ENCODE results near the gene FGFRL1. TPM values are rescaled to one million over a fixed set of nuclear protein-coding genes. Genes with fewer than 3 reads are reported as not detected.

Gene FGFRL1
- polyA plus RNA-seq, 10 donors, result 76.7 to 265 (median 214) TPM

DNA sequence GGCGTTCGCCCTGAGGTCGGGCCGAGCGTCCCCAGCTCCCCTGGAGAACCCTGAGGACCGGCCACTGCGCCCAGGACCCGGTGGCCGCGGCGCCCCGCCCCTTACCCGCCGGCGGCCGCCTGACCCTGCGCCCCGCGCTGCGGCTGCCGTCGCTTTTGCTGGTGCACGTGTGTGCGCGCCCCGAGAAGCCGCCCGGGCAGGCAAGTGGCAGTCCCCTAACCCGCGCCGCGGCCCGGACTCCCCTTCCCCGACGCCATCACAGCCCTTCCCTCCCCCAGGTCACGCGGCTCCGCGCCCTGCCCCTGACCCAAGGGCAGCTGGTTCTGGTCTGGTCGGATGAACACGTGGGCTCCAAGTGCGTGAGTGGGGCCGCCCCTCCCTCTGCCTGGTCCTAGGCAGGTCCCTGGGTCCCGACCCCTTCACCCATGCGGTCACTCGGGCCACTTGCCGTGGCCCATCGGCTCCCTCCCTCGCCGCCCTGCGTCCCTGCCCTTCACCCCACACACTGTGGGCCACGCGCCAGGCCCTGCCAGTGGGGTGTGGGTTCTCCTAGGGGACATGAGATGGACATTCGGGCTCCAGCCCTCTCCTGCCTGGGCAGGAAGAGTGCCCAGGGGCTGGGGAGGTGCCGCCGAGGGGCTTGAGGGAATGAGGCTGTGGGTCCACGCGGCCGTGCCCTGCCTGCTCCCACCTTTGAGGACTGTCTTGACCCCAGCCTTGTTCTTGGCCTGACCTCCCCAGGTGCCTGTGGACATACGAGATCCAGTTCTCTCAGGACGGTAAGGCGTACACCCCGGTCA is 8.0 kb upstream of the FGFRL1 start:
- no peak for DNase-seq

DNA sequence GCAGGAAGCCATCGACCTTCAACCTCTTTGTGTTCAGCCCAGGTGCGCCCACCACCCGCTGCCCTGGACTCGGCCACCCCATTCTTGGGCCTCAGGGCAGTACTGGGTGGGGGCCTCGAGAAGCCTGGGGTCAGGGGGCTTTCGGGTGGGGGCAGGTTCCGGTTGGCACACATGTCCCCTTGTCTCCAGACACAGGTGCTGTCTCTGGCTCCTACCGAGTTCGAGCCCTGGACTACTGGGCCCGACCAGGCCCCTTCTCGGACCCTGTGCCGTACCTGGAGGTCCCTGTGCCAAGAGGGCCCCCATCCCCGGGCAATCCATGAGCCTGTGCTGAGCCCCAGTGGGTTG is 7.4 kb upstream of the FGFRL1 start:
- DNase-seq, result no peak

DNA sequence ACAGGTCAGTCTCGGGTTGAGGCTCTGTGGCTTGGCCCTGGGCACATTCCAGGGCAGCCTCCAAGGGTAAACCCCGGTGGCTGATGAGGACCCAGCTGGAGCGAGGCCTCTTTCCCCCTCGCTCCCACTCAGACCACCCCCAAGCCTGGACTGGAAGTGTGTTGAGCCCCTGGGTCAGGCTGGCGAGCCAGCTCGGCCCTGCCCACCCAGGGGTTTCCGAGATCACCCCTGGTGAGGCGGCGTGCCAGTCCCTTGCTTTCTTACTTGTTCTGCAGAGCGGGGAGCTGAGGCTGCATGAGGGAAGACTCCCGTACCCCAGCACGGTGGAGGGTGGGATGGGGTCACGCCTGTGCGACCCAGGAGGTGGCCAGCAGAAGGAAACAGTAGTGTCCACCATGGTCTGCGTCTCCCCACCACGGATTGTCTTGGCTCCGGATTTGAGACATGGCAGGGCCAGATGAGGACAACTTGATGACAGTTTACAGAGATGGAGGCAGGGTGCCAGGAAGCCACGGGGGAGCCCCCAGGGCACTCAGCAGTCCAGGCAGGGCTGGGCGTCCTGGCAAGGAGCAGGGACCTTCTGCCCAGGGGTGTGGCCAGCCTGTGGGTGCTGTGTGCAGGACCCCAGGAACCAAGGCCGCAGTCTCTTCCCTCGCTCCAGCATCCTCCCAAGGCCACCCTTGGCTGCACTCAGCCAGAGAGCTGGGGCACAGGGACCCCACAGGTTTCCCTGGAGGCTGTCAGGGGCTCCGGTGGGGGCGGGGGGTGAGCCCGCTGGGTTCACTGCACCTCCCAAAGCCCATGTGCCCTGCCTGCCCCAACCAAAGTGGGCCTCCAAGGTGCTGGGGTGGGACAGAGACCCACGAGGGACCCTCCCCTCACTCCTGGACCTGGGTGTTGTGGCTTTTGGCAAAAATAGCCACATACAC is 6.6 kb upstream of the FGFRL1 start:
- no peak for DNase-seq

DNA sequence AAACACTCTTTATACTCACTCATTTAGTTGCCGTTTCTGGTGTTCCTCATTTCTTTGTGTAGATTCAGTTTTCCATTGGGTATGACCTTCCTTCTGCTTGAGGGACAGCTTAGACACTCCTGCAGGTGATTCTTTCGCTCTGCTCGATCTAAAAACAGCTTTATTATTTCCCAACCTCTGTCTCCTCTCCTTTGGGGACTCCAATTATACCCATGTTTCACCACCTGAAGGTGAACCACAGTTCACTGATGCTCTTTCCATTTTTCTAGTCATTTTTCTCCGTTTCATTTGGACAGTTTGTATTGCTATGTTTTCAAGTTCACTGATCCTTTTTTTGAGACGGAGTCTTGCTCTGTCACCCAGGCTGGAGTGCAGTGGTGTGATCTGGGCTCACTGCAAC is 4.6 kb upstream of the FGFRL1 start:
- no peak for DNase-seq

DNA sequence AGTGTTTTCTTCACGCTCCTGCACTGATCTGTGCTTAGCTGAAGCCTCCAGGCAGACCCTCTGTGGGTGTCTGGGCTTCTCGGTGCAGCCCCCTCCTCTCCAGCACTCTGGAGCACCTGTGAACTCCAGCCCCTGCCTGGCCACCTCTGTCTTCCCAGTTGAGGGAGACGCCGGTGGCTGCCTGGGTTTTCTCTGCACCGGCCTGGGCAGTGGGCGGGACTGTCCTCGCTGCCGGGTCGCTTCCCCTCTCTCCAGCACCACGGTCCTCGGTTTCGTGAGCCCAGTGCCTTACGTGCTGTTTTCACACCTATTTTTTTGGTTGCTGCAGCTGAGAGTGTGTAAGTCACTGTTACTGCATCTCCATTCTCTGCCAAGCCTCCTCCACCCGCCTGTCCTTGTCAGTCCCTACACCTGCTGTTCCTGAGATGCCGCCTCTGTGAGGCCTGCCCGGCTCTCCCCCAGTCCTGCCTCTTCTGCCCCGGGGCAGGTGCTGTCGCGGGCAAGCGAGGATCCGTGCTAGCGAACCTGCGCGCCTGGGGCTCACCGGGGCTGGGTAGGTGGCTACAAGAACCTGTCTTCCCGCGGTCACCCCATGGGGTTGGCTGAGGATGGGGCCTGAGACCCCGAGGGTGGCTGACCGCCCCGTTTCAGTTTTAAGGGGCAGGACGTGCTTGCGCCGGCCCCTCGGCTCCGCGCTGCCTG is 2.4 kb upstream of the FGFRL1 start:
- peak in 1 of 3 donors; percentile 63 for DNase-seq

DNA sequence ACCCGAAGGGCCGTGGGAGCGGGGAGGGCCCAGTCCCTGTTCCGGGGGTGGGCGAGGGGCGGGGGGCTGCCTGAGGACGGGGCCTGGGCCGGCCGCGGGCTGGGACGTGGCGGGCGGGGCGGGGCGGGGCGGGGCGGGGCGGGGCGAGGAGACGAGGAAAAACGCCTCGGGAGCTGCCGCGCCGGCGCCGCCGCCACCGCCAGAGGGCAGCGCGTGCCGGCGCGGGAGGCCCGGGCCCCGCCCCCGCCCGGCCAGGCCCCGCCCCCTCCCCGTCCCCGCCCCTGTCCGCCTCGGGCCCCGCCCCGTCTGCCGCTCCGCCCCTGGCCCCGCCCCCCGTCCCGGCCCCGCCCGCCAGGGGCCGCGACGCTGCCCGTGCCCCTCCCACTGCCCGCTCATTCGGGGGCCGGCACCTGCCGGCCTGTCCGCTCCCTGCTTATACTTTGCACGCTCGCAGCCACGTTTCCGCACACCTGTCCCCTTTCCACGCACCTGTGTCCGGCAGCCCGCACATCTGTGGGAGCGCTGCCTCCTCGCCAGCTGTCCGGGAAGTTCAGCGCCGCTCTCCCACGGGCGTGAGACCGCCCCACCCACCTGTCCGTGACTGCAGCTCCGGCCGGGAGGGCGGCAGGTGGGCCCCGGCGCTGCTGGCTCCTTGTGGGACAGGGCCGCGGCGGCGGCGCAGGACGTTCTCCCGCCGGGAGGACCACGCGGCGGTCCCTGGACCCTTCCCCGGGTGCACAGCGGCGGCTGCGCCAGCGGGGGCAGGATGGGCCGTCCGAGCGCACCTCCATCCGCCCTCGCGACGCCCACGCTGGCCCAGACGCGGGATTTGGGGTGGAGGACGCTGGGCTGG is 1.7 kb upstream of the FGFRL1 start:
- DNase-seq, result peak in 2 of 3 donors; percentile 69 to 83

DNA sequence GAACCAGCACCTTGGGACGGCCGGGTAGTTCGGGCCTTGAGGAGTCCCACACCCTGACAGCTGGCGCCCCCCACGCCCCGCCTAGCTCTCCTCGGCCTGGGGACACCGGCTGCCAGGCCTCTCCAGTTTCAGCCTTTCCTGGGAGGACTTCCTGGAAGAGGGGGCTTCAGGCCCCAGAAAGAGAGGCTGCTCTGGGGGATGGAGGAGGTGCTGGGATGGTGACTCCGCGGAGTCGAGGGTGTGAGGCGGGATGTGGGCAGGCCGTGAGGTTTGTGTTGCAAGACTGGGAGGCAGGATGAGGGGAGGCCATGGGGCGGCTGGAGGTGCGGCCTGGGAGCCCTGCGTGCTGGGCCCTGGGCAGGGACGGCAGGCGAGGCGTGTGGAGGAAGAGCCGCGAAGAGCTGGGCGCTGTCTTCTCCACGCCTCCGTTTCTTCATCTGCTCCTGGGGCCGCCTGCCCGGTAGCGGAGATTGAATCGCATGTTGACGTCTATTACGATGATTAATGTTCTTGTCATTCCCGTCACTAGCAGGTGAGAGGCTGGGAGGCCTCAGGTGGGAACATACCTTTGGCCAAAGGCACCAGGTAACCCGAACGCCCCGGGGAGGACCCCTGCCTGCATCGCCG is 918 bp upstream of the FGFRL1 start:
- DNase-seq, result peak in 2 of 3 donors; percentile 55 to 79

DNA sequence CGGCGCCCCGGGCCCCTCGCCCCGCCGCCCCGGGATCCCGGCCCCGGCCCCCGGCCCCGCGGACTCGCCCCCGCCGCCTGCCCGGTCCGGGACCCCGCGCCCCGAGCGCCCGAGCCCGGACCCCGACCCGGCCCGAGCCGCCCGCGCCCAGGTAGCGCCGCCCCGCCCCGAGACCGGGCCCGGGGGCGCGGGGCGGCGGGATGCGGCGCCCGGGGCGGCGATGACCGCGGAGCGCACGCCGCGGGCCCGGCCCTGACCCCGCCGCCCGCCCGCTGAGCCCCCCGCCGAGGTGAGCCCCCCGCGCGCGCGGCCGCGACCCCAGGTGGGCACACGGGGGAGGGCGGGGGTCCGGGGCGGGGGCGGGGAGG is 224 bp downstream of the FGFRL1 start:
- DNase-seq, result no peak

DNA sequence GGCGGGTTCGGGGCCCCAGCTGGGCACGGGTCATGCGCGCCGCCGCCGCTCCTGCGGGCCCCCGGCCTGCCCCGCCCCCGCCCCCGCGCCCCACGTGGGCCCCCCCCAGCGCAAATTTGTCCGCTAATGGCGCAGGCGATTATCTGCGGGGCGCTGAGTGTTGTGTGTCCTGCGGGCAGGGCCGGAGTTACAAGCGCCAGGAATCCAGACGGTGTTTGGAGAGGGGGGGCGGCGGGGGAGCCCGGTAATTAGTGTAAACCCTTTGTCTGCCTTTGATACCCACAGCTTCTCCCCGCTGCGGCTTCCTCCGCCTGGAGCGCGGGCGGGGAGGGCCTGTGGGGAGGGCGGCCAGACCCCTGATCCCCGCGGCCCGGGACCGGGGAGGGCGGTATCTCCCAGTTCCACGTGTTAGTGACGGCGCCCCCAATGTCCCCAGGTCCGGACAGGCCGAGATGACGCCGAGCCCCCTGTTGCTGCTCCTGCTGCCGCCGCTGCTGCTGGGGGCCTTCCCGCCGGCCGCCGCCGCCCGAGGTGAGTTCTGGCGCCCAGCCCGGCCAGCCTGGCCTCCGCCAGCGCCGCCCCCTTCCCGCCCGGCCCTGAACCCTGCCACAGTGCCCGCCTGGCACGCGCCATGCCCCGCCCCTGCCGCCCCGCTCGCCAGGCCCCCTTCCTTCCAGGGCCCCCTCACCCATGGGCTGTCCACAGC is 761 bp downstream of the FGFRL1 start:
- peak in 1 of 3 donors; percentile 56 for DNase-seq

DNA sequence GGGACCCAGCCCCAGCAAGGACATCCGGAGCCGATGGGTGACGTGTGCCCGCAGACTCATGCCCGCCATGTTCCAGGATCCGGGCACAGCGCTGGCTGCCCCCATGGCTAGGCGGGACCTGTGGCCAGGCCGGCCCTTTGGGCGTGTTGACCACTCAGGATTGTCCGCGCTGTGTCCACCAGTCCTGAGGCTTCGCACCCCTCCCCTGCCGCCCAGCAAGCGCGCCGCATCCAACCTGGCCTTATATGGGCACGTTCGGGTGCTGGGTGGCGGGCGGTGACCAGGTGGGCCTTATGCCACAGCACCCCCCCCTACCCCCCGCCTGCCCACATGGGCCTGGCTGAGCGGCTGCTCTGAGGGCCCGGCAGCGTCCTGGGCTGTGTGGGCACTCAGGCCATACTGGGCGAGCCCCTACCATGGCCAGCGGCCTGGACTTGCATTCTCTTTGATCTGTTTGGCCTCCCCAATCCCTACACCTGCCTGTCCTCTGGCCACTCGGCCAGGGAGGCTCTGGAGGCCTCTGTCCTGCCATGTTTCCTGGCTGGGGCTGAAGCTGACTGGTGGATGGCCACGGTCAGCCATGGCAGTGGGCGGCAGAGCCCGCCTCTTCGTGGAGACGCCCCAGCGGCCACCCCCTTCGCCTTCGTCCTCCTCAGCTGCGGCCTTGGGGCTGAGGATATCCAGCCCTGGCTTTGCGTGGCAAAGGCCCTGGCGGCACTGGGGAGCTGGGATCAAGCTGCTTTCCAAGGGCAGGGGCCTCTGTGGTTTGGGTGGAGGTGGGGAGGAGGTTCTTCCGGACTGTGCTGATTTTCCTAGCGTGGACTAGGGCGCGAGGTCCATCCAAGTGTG is 2.0 kb downstream of the FGFRL1 start:
- DNase-seq, result no peak

DNA sequence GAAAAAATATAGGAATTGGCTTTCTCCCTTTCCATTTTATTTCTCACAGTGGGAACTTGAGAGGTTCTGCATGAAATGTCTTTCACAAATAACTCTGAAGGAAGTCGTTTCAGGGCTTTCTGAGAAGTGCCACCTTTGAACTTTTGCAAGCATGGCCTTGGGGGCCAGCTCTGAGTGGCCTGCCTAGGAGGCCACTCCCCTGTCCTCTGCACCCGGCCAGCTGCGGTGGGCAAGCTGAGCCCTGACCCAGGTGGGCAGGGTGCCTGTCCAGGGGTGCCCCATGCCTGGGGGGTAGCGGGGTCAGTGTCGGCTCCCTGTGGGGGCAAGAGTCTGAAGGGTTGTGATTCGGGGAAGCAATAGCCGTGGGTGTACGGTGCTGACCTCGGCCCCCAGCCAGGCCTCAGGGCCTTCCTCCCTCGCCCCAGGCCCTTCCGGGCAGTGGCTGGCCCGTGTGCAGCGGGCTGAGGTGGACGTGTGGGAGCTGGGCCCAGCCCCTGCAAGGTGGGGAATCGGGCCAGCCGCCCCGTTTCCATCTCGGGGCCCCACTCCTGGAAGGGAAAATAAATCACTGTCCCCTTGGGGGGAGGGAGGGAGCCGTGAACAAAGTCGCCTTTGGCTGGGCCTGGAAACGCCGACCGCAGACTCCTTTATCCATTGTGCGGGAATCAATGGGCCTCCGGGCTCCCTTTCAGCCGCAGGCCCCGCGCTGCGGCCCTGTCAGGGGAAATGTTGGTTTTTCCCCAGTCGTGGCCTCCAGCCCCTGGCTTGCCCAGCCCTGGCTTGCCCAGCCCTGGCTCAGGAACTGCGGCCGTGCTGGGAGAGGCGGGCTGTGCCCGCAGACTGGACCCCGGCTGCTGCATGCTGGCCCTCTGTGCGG is 3.1 kb downstream of the FGFRL1 start:
- DNase-seq, result peak in 1 of 3 donors; percentile 64

DNA sequence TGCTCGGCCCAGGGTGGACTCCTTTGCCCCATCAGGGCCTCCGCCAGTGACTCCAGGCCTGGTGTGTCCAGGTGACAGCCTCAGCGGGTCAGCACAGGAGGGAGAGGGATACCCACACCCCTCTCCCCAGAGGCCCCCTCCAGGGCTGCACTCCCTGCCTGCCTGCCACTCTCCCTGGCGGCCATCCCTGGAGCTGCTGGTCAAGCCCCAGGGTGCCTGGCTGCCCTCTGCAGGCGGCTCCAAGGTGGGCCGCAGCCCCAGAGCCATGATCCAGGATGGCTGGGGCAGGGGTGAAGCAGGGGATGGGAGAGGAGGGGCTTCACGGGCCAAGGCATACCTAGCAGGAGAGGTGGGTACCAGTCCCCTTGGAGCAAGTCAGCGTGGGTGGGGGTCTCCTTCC is 3.8 kb downstream of the FGFRL1 start:
- no peak for DNase-seq

DNA sequence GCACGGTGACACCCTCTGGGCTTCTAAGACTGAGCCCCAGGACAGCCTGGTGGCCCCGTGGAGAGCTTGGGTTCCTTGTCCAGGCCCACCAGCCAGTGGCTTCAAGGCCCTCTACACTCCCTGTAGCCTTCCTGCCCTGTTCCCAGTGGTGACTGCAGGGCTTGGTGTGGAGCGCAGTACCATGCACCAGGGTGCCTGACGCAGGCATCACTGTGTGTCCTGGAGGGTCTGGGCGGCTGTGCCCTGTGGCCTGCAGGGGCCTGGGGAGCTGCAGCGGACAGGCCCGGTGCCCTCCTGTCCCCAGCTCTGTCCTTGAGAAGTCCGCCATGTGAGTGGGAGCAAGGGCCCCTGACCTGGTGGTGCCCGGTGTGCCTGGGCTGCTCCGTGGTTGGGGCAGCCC is 4.3 kb downstream of the FGFRL1 start:
- no peak for DNase-seq

DNA sequence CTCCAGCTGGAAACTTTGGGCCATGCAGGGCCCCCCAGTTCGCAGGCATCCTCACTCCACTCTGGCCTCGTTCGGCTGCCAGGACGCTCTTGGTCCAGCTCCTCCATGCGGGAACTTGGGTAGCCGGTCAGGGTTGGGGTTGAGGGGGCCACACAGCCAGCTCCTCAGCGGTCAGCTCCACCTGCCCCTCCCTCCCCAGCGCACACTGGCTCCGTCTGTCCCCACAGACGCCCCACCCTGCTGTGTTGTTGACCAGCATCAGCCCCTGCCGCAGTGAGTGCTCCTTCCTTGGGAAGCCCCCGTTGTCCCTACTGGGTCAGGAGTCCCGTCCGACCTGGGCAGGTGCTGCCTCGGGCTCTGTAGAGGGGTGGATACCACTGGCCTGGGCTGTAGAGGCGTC is 5.8 kb downstream of the FGFRL1 start:
- no peak for DNase-seq

DNA sequence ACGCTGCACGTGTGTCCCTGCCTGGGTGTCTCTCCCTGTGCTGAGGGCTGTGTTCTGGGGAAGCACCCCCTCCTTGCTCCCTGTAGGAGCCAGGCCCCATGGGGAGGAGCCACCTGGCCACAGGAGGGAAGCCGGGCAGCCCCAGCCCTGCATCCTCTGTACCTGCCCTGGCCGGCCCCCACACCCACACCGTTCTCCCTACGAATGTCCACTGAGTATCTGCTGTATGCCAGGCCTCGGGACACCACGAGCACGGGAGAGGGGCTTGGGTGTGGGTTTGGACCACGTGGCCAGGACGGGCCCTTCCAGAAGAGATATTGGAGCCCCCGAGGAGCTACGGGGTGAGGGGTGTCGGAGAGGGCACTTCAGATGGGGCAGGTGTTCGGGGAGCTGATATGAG is 6.3 kb downstream of the FGFRL1 start:
- DNase-seq, result no peak

DNA sequence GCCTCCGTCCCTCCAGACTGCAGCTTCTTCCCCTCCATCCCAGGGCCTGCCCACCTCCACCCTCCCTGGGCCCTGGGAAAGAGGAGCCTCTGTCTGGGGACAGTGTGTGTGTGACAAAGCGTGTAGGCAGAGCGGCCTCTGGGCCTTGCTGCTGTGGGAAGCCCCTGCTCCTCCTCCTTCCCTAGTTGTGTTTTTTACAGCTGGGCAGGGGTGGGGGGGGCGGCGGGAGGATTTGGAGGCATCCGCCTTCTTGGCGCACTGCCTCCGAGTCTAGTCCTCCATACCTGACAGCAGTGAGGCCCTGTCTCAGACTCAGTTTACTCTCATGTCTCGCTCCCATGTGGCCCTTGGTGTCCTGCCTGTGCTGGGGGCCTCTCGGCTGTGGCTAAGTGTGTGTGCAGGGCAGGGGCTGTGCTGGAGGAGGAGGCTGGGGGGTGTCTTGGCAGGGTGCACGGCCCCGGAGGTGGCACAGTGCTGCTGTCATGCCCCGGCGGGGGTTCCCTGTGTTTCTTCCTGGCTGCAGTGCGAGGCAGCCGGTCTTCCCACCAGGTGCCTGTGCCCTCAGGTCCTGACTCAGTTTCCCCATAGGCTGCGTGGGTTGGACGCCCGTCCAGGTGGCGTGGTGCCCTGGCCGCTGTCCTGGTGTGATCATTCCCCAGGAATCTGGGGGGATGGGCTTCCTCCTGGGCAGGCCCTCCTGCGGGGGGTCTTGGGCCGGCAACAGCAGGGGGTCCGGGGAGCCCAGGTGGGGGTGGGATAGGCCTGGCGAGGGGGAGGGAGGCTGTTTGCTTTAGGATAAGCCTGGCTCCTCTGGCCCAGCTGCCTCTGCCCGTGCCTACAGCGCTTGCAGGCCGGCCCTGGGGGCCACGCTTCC is 7.0 kb downstream of the FGFRL1 start:
- peak in 1 of 3 donors; percentile 66 for DNase-seq

DNA sequence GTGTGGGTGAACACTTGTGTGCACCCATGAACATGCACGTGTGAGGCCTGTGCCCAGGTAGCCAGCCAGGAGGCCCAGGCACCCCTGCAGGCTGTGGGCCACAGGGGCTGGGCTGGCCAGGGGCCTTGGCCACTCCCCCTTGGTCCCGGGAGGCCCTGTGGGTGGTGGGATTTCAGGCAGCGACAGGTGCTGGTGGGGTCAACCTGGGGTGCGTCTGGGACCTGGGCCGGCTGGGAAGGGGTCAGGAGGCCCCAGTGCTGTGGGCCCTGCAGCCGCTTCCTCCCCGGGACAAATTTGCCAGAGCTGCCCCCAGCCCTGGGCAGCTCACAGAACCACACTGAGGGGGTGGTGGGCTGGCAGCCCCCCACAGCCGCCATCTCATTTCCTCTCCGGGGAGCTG is 7.9 kb downstream of the FGFRL1 start:
- DNase-seq, result no peak
